T-helper 1 cell treated with Interleukin-12 subunit alpha and Interleukin-12 subunit beta and Interleukin-4 antibody, amounts not matched to agents 30 ng/mL and 1 ng/mL, for 36 hours (primary cell): ENCODE data around the gene ADGRD1. TPM values are rescaled to one million over a fixed set of nuclear protein-coding genes. Genes with fewer than 3 reads are reported as not detected.

Experiments
- intact Hi-C: fragments of 100-400 bp; cut with micrococcal nuclease; formaldehyde crosslinking; loops from one replicate; pipeline ENCODE4 v1.15.1; 2024
- total RNA-seq: library from RNA; stranded (reverse); gene quantifications from 2 replicates; pipeline ENCODE4 v1.2.3, GENCODE V29; 2022

Gene ADGRD1
- total RNA-seq, 1 donor from 2014 or later = 0.54 TPM

DNA sequence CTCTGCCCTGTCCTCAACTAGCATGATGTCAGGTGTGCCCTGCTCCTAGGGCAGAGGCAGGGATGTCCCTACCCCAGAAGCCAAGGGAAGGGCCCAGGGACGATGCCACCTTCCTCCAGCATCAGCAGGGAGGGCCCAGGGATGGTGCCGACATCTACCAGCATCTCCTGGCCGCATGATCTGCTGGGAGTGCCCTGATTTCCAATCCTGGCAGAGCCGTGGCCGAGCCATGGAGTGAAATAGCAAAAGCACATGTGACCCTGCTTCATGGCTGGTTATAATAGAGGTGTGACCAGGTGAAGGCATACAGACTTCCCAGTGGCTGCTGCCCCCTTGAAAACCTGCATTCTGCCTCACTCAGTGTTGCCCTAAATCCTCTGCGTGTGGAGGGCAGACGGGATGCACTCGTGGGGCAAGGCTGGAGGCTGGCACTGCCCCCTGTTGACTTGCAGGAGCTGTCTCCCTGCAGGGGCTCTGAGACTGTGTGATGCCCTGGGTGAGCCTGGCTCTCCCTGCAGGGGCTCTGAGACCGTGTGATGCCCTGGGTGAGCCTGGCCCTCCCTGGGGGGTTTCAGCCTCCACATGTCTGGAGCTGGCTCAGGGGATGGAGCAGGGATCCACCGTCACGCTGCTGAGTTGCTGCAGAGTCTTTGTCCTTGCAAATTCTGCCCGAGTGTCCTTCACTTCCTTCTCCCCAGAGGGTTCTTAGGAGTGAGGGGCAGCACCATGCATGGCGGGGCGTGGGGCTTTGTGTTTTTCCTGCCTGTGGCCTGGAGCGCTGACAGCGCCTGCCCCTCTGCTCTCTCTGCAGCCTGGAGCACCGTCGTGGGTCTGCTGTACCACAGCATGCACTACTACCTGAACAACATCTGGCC lies 51.7 kb downstream of the ADGRD1 start:
- intact Hi-C loops = no loop called here

DNA sequence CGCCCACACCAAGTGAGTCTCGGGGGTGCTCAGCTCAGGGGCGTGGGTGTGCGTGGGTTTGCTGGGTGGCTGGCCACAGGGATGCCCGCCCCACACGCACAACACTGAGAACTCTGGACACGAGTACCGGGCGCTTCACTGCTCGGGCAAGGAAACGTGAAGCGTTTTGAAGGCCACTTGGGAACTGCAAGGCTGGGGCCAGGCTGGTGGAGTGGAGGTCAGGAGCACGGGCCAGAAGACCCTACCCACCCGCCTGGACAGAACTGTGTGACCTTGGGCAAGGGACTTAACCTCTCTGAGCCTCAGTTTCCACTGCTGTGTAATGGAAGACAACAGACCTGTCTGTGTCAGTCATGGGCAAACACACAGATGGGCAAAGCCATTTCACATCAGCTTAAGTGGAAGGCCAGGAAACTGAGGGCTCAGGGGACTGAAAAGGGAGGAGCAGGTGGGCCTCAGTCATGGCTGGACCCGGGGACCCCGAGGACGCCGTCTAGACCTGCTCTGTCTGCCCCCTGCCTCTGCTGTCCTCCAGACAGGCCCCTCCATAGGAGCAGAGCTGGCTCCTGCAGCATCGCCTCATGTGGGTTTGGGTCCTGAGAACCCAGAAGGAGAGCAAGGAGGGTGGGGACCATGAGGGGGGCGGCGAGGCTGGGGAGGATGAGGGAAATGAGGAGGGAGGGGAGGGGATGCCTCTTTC lies 52.5 kb downstream of the ADGRD1 start:
- intact Hi-C loops = no loop called here

DNA sequence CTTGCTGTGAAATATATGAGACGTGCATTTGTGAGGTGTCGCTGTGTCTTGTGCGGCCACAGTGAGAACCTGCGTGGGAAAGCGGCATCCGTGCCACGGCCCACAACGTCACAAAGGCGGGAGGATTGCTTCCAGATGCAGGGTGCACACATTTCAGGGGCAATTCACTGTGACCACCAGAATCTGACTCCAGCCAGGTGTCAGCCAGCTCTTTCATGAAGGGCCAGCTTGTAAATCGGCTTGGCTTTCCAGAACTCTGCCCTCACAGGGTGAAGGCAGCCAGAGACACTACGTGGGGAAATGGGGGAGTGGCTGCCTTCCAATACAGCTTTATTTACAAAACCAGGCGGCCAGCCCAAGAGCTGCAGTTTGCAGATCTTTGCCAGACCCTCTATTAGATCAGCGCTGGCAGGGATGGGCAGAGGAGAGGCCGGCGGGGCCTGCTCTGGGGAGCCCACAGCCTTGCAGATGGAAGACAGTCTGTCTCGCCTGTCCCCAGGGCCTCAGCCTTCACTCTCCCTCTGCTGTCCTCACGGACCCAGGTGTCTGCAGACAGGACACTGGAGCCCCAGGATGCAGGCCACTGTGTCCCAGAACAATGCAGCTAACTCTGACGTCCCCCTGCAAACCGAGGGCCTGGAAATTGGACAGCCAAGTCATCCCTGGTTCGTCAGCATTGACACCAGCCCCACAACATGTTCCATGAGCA lies 53.5 kb downstream of the ADGRD1 start:
- intact Hi-C loops = no loop called here

DNA sequence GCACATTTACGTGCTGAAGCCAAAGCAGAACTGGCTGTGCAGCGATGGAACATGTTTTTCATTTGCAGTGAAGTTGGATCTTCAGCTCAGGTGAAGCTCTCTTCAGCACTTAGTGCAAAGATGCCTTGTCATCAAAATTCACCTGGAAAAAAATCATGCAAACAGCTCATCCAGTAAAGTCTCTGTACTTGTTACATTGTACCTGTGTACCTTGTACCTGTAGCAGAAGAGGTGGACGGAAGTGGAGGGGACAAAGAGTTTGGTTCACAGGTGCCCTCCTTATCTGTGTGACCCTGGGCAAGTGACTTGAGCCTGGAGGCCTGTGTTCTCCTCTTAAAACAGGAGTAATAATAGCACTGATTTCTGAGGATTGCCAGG lies 54.0 kb downstream of the ADGRD1 start:
- intact Hi-C loops = no loop called here

DNA sequence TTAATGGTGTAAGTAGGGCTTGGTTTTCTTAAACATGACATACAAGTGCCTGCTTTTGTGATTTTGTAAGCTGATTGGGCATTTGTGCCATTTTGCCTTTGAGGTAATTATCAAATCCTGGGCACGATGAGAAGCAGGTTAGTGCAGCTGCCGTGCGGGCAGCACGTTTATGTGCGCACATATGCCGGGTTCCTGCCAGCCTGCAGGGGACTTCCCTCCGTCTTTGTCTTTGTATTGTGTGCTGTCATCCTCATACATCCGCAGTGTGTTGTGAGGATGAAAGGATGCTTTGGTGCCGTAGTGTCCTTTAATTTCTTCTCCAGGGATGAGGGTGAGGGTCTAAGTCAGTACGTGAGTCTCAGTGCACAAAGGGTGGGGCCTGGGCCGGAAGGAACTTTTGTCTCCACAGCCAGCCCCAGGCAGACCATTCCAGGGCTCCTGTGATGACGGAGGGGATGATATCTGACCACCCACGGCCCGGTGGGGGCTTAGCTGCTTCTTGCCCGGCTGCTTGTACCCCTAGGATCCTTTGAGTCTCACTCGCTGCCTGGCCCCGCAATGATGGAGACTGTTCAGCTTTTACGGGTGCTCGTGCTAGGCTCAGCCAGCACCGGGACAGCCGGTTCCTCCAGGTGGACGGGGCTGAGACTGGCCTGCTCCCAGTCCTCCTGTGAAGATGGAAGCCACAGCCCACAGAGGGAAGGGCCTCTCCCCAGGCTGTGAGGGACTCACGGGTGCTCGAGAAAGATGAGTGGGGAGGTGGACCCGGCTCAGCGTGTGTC lies 54.6 kb downstream of the ADGRD1 start:
- intact Hi-C loops = no loop called here

DNA sequence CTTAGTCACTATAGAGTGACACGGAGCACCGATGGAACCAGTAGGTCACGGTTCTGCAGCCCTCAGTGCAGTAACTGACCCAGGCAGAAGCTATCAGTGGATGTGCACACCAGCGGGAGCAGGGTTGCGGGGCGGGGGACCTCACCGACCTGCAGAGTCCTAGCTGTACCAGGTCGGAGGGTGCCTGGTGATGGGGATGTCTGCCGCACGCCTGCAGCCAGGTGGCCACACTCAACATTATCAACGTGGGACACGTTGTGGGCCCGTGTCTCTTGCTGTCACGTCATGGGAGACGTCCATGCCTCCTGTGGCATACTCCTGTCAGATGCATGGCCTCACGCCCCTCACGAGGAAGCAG lies 55.2 kb downstream of the ADGRD1 start:
- intact Hi-C loops = no loop called here

DNA sequence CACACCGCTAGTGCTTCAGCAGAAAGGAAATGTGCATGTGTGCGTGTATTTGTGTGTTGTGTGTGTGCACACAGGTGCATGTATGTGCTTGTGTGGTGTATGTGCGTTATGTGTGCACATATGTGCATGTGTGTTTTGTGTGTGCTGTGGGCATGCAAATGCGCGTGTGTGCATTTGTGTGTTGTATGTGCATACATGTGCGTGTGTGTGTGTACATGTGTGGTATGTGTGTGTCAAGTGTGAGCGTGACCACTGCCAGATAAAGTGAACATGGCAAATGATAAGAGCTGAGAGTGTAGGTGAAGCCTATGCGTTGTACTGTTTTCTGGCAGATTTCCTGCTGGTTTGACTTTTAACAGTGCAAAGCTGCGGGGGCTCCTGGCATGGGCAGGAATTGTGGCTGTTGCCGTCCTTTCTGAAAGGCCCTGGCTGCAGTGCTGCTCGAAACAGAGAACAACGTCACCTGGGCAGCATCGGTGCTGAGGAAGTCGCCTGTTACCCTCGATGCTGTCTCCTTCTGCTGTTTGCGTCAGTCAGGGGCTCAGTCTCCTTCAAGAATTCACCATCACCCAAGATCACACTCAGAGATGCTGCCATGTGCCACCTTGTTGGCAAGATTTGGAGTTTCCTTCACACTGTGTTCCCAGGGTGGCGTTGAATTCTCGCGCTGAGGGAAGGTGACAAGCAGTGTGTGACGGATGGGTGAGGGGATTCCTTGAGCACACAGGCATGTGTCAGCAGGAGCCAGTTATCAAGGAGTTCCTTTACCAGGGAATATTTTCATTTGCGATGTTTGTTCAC lies 56.1 kb downstream of the ADGRD1 start:
- intact Hi-C loops = no loop called here

DNA sequence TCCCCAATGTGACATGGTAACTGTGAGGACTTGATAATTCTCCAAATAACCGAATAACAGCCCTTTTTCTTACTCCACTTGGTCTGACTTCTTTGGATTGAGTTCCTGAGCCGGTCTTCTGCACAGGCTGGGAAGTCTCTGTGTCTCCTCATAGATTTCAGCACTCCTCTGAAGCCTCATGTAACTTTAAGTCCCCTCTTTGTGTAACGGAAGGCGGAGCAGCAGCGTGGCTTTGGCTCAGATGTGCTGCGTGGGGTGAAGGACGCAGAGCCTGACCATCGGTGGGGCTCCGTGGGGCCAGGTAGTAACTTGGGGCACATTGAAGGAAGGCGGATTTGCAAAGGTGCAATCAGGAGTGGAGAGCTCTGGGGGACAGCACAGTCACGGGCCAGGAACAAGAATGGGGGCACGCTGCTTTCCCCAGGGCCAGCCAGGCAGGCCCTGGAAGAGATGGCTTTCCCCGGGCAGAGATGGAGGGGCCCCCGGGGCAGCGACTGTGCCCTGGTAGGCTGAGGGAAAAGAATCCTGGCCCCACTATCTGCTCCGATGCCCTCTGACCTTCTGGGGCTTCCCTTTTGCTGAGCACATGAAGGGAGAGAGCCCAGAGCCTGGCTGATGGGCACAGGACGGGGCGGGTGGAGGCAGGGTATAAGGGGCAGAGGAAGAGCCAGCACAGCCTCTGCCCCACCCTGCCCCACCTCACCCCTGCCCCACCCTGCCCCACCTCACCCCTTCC lies 56.9 kb downstream of the ADGRD1 start:
- intact Hi-C loops = no loop called here

DNA sequence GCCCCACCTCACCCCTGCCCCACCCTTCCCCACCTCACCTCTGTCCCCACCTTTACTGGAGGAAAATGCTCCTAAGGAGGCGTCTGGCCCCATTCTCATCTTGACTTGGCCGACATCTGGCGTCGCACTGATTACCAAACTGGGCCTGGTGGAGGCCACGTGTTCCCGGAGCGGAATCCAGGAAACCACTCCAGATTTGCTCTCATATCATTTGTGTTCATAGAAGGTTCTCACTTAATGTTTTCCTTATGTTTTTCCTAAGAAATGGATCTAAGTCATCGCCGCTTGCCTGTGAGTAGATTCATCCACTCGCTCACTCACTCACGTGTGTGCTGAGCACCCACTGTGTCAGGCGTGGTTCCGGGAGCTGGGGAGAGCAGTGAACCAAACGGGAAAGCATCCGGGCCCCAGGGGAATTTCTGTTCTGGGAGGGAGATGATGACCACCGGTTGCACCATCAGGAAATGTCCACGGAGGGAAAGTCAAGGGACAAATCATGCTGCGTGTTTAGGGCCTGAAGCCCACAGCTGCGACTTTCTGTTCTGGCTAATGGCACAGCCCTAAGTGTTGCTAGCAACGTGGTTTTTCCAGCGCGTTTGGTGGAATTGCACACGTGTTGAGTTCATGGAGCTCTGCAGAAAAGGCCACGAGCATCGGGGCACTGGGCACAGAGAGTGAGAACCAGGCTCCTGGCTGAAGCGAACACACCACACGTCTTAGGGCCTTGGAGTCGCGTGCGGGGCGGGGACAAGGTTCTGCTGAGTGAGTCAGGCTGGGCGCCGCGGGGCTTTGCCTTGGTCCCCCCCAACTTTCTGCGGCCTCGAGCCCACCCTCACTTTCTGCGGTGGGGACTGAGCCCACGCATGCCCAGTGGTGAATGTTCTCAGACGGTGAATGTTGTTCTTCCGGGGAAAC lies 57.7 kb downstream of the ADGRD1 start:
- intact Hi-C loops = no loop called here

DNA sequence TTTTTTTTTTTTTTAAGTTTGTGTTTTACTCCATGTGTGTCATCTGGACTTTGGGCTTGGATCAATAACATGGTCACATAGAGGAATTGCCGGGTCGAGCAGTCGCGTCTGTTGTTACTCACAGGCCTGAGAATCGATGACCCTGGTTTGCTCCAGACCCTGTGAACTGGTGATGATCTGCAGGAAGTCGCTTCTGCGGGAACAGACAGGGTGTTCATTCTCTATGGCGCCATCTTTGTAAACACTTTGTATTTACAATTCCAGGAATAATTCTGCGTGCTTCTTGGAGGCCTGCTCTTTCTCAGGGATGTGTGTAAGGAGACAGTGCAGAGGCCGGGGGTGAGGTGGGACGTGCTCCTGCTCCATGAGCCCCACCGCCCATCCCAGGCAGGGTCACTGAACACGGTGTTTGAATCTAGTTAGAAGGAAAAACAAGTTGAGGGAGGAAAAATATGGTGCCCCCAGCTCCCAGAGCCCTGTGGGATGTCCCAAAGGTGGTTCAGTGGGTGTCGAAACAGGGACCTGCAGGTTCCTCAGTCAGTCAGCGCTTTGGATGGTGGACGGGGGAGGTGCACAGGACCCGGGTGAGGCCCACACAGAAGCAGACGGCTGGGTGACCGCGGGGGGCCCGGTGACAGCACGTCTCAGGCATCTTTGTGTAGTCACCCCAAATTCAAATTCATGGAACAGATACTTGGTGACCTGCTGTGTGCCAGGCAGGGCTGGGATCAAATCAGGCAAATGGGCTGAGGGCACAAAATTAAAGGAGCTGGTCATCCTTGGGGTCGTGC lies 58.8 kb downstream of the ADGRD1 start:
- intact Hi-C loops = loop anchor here (1.0 kb wide), 1 partner anchor 48 kb away; no protein-coding TSS in a partner anchor

DNA sequence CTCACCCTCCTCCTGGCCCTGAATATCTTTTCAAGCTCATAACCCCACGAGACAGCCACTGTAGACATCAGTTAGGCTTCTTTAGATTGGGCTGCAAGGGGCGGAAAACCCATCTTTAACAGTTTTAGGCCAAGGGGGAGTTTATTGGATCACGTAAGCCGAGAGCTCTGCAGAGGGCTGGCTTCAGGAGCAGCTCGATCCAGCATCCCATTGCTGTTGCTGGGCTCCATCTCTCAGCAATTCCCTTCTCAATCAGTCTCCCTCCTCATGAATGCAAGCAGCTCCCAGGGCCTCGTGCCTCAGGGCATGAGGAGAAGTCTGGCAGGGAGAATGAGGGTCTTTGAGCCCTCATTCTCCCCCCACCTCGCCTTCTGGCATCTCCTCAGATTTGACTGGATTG lies 59.4 kb downstream of the ADGRD1 start:
- intact Hi-C loops = loop anchor here (1.0 kb wide), 1 partner anchor 49 kb away; no protein-coding TSS in a partner anchor

DNA sequence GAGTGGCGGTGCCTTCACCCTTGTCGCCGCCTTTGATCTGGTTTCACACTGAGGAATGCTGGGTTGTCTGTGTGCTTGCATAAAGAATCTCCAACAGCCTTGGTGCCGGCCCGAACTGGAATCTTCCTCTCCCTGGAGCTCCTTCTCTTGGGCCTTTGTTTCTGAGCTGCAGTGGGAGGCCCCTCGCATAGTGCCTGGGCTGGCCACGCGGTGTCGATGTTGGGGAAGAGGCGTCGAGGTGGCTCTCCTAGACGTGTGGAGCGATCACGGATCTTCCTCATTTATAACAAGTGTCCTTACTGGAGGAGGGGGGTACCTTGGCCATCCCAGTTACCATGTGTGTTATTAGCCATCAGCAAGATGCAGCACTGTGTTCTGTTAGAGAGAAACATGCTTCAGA lies 60.6 kb downstream of the ADGRD1 start:
- intact Hi-C loops = no loop called here

DNA sequence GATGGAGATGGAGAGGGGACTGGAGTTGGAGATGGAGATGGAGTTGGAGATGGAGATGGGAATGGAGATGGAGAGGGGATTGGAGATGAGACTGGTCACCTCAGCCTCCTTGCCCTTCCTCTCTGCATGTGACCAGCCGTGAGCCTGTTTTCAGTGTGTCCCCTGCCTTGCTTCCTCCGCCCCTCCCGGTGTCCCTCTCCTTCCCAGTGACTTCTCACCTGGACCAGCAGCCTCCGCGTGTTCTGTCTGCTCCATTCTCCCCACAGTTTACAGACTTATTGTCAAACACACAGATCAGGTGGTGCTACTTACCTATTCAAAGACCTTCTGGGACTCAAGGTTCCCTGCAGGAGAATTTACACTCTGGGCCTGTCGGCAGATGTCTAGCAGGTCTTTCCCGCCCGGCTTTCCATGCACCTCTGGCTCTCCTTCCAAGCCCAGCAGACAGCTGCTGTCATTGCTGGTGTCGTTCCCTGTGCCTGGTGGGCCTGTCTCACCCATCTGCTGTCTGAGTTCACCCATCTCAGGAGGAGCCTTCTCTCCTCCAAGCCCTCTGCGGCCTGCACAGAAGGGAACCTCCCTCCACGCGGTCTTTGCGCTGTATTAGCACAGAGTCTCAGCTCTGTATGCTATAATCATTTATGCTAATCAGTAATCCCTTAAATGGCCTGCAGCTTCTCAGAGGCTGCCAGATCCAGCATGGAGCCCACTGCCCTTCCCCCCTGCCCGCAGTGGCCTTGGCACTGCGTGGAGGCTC lies 62.1 kb downstream of the ADGRD1 start:
- intact Hi-C loops = no loop called here

DNA sequence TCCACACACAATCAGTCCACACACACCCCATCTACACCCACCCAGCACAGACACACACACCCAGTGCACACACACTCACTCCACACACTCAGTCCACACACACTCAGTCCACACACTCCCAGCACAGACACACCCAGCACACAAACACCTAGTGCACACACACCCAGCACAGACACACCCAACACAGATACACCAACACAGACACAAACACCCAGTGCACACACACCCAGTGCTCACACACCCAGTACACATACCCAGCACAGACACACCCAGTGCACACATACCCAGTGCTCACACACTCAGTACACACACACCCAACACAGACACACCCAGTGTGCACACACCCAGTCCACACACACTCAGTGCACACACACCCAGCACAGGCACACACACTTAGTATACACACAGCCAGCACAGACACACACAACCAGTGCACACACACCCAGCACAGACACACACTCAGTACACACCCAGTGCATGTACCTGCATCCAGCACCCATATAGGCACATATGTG lies 63.8 kb downstream of the ADGRD1 start:
- intact Hi-C loops = no loop called here

DNA sequence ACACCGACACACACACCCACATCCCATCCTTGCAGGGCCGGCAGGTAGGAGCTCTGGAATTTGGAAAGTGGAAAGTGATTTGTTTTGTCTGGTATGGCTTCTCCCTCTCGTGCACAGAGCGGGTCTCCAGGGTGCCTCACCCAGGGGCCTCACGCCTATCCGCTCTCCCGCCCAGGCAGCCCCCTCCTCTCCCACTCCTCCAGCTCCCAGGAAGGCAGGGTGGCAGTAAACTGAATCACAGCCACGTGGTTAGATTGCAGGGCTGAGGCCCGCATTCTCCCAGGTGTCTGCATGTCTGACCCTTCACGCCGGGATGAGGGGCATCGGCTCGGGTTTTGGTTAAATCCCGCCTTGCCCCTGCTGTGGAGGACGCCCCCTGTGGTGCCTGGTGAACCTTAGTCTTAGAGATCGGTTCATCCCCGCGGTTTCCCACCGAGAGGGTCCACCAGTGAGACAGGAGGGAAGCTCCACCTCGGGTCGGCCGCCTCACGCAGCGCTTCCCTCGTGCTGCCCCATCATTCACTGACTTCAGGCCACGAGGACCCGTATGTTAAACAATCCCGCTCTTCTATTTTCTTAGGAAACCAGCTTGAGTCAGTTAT lies 64.4 kb downstream of the ADGRD1 start:
- intact Hi-C loops = no loop called here

DNA sequence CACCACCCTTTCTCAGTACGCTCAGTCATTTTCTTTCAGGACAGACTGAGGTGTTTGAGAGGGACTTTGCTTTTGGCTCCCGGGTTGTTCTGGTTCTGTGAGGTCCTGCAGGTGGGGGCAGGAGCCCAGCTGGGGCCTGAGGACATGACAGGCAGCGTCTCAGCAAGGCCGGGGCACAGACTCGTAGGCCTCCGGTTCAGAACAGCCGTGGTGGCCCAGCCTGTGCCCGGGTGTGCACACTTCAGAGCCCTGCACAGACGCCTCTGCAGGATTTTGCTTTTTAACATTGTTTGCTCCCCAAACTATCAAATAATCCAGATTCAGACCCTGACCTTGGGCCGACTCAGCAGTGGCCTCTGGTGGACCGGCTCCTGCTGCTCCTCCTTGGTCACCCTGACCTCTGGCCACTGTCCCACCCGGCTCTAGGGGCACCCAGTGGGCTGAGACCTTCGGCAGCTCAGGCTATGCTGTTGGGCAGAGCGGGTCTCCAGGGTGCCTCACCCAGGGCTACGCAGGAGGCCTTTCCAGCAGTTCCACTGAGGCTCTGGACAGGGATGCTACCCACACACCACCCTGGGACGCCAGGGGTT lies 65.2 kb downstream of the ADGRD1 start:
- intact Hi-C loops = no loop called here
